ENCODE data around the gene NOS1.

NOS1 gene

GRCh38 chr12:117189725-117190209, 171.7 kb downstream of the NOS1 start:
- WGBS (ENCODE audit: extremely low coverage, insufficient coverage, insufficient read length), result no CpG with 5 or more reads among the region's 52 CpGs
- peak overlapping the region; percentile 79 for H4K8ac ChIP-seq (ENCODE audit: low read depth, low read length)
- peak in 1 of 2 donors; percentile 25 for DNase-seq
- H3K9me3 ChIP-seq (ENCODE audit: insufficient read depth, low read depth, low read length), result no peaks in the 10 kb centered on the region
- no peak overlapping the region for H2BK120ac ChIP-seq (ENCODE audit: insufficient read depth, low read length, poor library complexity)
- peak overlapping the region; percentile 71 for H4K12ac ChIP-seq (ENCODE audit: low read depth, low read length)
- no peak overlapping the region for H3K27ac ChIP-seq (ENCODE audit: low read depth, low read length)
- H2BK5ac ChIP-seq (ENCODE audit: low read depth, low read length, poor library complexity), result no peak overlapping the region
- H3K79me2 ChIP-seq (ENCODE audit: control insufficient read depth, insufficient read depth, low read length, poor library complexity), result peaks cover 7% of the 10 kb centered on the region
- peak overlapping the region; percentile 28 for H3K9ac ChIP-seq (ENCODE audit: low read length)
- no peak overlapping the region for H3K4ac ChIP-seq (ENCODE audit: low read depth, low read length)
- H3K14ac ChIP-seq (ENCODE audit: low read length), result peak overlapping the region; percentile 4
- peak overlapping the region; percentile 97 for H3K4me2 ChIP-seq (ENCODE audit: low read length)
- peaks cover 6 to 9% of the 10 kb centered on the region in 2 experiments for H3K4me1 ChIP-seq (ENCODE audit: control insufficient read depth in 1 of 2, insufficient read depth in 2 of 2, low read length in 2 of 2)
- H4K91ac ChIP-seq (ENCODE audit: low read depth, low read length), result peak overlapping the region; percentile 59
- H3K18ac ChIP-seq (ENCODE audit: low read length), result peak overlapping the region; percentile 34
- no peaks in the 10 kb centered on the region for H3K27me3 ChIP-seq (ENCODE audit: insufficient read depth, low read length)
- H2AK5ac ChIP-seq (ENCODE audit: low read length), result no peak overlapping the region
- no peak overlapping the region for H3K23ac ChIP-seq (ENCODE audit: low read length)
- H2AFZ ChIP-seq (ENCODE audit: insufficient read depth, low read length, poor library complexity), result peak overlapping the region; percentile 55
- no peak overlapping the region for H2BK12ac ChIP-seq (ENCODE audit: low read length)
- peaks cover 4% of the 10 kb centered on the region for H3K79me1 ChIP-seq (ENCODE audit: low read length)
- peaks cover 2 to 3% of the 10 kb centered on the region in 2 experiments for H3K36me3 ChIP-seq (ENCODE audit: control insufficient read depth in 1 of 2, insufficient read depth in 2 of 2, low read length in 2 of 2)
- H3K4me3 ChIP-seq (ENCODE audit: low read depth, low read length), result peak overlapping the region; percentile 100

- WGBS (ENCODE audit: extremely low coverage, insufficient coverage, insufficient read length), result no CpG with 5 or more reads among the region's 25 CpGs
- H3K4me3 ChIP-seq (ENCODE audit: low read depth, low read length), result peak overlapping the region; percentile 100
- no peaks in the 10 kb centered on the region for H3K27me3 ChIP-seq (ENCODE audit: insufficient read depth, low read length)
- peaks cover 6 to 7% of the 10 kb centered on the region in 2 experiments for H3K36me3 ChIP-seq (ENCODE audit: control insufficient read depth in 1 of 2, insufficient read depth in 2 of 2, low read length in 2 of 2)
- H3K23ac ChIP-seq (ENCODE audit: low read length), result peak overlapping the region; percentile 91
- H3K4ac ChIP-seq (ENCODE audit: low read depth, low read length), result peak overlapping the region; percentile 41
- DNase-seq, result peak in 1 of 2 donors; percentile 14
- H3K18ac ChIP-seq (ENCODE audit: low read length), result no peak overlapping the region
- H3K9me3 ChIP-seq (ENCODE audit: insufficient read depth, low read depth, low read length), result no peaks in the 10 kb centered on the region
- no peak overlapping the region for H3K27ac ChIP-seq (ENCODE audit: low read depth, low read length)
- H4K91ac ChIP-seq (ENCODE audit: low read depth, low read length), result no peak overlapping the region
- peaks cover 6 to 9% of the 10 kb centered on the region in 2 experiments for H3K4me1 ChIP-seq (ENCODE audit: control insufficient read depth in 1 of 2, insufficient read depth in 2 of 2, low read length in 2 of 2)
- H2AFZ ChIP-seq (ENCODE audit: insufficient read depth, low read length, poor library complexity), result peak overlapping the region; percentile 51
- no peak overlapping the region for H2BK5ac ChIP-seq (ENCODE audit: low read depth, low read length, poor library complexity)
- H3K14ac ChIP-seq (ENCODE audit: low read length), result peak overlapping the region; percentile 11
- H2BK12ac ChIP-seq (ENCODE audit: low read length), result no peak overlapping the region
- peak overlapping the region; percentile 97 for H3K4me2 ChIP-seq (ENCODE audit: low read length)
- H3K9ac ChIP-seq (ENCODE audit: low read length), result peak overlapping the region; percentile 28
- H4K8ac ChIP-seq (ENCODE audit: low read depth, low read length), result no peak overlapping the region
- H2BK120ac ChIP-seq (ENCODE audit: insufficient read depth, low read length, poor library complexity), result no peak overlapping the region
- H2AK5ac ChIP-seq (ENCODE audit: low read length), result no peak overlapping the region
- no peak overlapping the region for H4K12ac ChIP-seq (ENCODE audit: low read depth, low read length)
- H3K79me2 ChIP-seq (ENCODE audit: control insufficient read depth, insufficient read depth, low read length, poor library complexity), result peaks cover 7% of the 10 kb centered on the region
- peaks cover 4% of the 10 kb centered on the region for H3K79me1 ChIP-seq (ENCODE audit: low read length)
These were observed 172.3 kb downstream of the NOS1 start for GRCh38 chr12:117188961-117189724.

GRCh38 chr12:117188121-117188665, 173.2 kb downstream of the NOS1 start:
- H3K27me3 ChIP-seq (ENCODE audit: insufficient read depth, low read length), result no peaks in the 10 kb centered on the region
- WGBS (ENCODE audit: extremely low coverage, insufficient coverage, insufficient read length), result no CpG with 5 or more reads among the region's 12 CpGs

GRCh38 chr12:117187421-117187820, 174.0 kb downstream of the NOS1 start:
- no peak overlapping the region for H2AK5ac ChIP-seq (ENCODE audit: low read length)
- H4K12ac ChIP-seq (ENCODE audit: low read depth, low read length), result no peak overlapping the region
- H3K79me1 ChIP-seq (ENCODE audit: low read length), result peaks cover 4% of the 10 kb centered on the region
- no peak overlapping the region for H2BK5ac ChIP-seq (ENCODE audit: low read depth, low read length, poor library complexity)
- no peaks in the 10 kb centered on the region for H3K27me3 ChIP-seq (ENCODE audit: insufficient read depth, low read length)
- no peak overlapping the region for H2BK120ac ChIP-seq (ENCODE audit: insufficient read depth, low read length, poor library complexity)
- no peak overlapping the region for H3K14ac ChIP-seq (ENCODE audit: low read length)
- no peak overlapping the region for H2BK12ac ChIP-seq (ENCODE audit: low read length)
- no peak overlapping the region for H3K9ac ChIP-seq (ENCODE audit: low read length)
- no CpG with 5 or more reads among the region's 4 CpGs for WGBS (ENCODE audit: extremely low coverage, insufficient coverage, insufficient read length)
- no peak overlapping the region for H3K27ac ChIP-seq (ENCODE audit: low read depth, low read length)
- no peak for DNase-seq
- H3K4me1 ChIP-seq (ENCODE audit: control insufficient read depth in 1 of 2, insufficient read depth in 2 of 2, low read length in 2 of 2), result peaks cover 6 to 9% of the 10 kb centered on the region in 2 experiments
- no peak overlapping the region for H3K23ac ChIP-seq (ENCODE audit: low read length)
- no peak overlapping the region for H2AFZ ChIP-seq (ENCODE audit: insufficient read depth, low read length, poor library complexity)
- H4K91ac ChIP-seq (ENCODE audit: low read depth, low read length), result no peak overlapping the region
- H3K9me3 ChIP-seq (ENCODE audit: insufficient read depth, low read depth, low read length), result no peaks in the 10 kb centered on the region
- peaks cover 8 to 11% of the 10 kb centered on the region in 2 experiments for H3K36me3 ChIP-seq (ENCODE audit: control insufficient read depth in 1 of 2, insufficient read depth in 2 of 2, low read length in 2 of 2)
- no peak overlapping the region for H4K8ac ChIP-seq (ENCODE audit: low read depth, low read length)
- H3K4ac ChIP-seq (ENCODE audit: low read depth, low read length), result no peak overlapping the region
- H3K79me2 ChIP-seq (ENCODE audit: control insufficient read depth, insufficient read depth, low read length, poor library complexity), result peaks cover 7% of the 10 kb centered on the region
- H3K4me3 ChIP-seq (ENCODE audit: low read depth, low read length), result no peak overlapping the region
- no peak overlapping the region for H3K18ac ChIP-seq (ENCODE audit: low read length)
- no peak overlapping the region for H3K4me2 ChIP-seq (ENCODE audit: low read length)

More at GRCh38 chr12:117188121-117188665, 173.2 kb downstream of the NOS1 start:
- Histone ChIP-seq H3K4ac (ENCODE audit: low read depth, low read length) (no peak overlapping the region), H4K91ac (ENCODE audit: low read depth, low read length) (no peak overlapping the region), H3K36me3 (ENCODE audit: control insufficient read depth in 1 of 2, insufficient read depth in 2 of 2, low read length in 2 of 2) (peaks cover 6 to 7% of the 10 kb centered on the region in 2 experiments), H3K4me1 (ENCODE audit: control insufficient read depth in 1 of 2, insufficient read depth in 2 of 2, low read length in 2 of 2) (peaks cover 6 to 9% of the 10 kb centered on the region in 2 experiments), H2BK120ac (ENCODE audit: insufficient read depth, low read length, poor library complexity) (no peak overlapping the region), H3K23ac (ENCODE audit: low read length) (no peak overlapping the region), H2BK5ac (ENCODE audit: low read depth, low read length, poor library complexity) (no peak overlapping the region), H2AFZ (ENCODE audit: insufficient read depth, low read length, poor library complexity) (no peak overlapping the region), H4K12ac (ENCODE audit: low read depth, low read length) (no peak overlapping the region), H2AK5ac (ENCODE audit: low read length) (no peak overlapping the region), H3K9me3 (ENCODE audit: insufficient read depth, low read depth, low read length) (no peaks in the 10 kb centered on the region), H2BK12ac (ENCODE audit: low read length) (no peak overlapping the region), H3K18ac (ENCODE audit: low read length) (no peak overlapping the region), H3K4me3 (ENCODE audit: low read depth, low read length) (no peak overlapping the region), H3K79me2 (ENCODE audit: control insufficient read depth, insufficient read depth, low read length, poor library complexity) (peaks cover 7% of the 10 kb centered on the region), H4K8ac (ENCODE audit: low read depth, low read length) (no peak overlapping the region), H3K4me2 (ENCODE audit: low read length) (no peak overlapping the region), H3K79me1 (ENCODE audit: low read length) (peaks cover 4% of the 10 kb centered on the region), H3K27ac (ENCODE audit: low read depth, low read length) (no peak overlapping the region), H3K9ac (ENCODE audit: low read length) (no peak overlapping the region), H3K14ac (ENCODE audit: low read length) (no peak overlapping the region)
- DNase-seq, result no peak

Measured in trophoblast cell (in vitro differentiated cells and primary cell).